ENCODE data around the gene BBS12.

DNA sequence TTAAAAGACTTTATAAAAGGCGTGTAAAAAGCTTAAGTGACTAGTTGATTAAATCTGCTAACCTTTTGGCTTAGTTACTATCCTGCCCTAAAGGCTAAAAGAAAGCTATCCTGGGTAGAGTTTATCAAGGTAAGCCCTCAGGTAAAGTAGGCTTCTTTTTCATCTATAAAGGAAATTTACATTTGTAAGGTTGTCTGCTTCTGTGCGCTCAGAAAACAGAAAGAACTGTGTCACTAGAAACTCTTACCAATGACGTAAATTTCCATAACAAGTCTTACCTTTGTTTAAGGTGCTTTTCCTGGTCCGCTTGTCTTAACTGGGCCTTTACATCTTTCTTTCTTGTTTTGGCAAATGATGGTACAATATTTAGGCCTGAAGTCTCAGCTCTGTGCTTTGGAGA, 56.4 kb downstream of the BBS12 start:
- no peak for TF ChIP-seq POLR2AphosphoS5 (IDR thresholded peaks at IDR 0.05)
- no peak for TF ChIP-seq POLR2A (IDR thresholded peaks at IDR 0.05)
- TF ChIP-seq, protein P1, sequence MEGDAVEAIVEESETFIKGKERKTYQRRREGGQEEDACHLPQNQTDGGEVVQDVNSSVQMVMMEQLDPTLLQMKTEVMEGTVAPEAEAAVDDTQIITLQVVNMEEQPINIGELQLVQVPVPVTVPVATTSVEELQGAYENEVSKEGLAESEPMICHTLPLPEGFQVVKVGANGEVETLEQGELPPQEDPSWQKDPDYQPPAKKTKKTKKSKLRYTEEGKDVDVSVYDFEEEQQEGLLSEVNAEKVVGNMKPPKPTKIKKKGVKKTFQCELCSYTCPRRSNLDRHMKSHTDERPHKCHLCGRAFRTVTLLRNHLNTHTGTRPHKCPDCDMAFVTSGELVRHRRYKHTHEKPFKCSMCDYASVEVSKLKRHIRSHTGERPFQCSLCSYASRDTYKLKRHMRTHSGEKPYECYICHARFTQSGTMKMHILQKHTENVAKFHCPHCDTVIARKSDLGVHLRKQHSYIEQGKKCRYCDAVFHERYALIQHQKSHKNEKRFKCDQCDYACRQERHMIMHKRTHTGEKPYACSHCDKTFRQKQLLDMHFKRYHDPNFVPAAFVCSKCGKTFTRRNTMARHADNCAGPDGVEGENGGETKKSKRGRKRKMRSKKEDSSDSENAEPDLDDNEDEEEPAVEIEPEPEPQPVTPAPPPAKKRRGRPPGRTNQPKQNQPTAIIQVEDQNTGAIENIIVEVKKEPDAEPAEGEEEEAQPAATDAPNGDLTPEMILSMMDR (IDR thresholded peaks at IDR 0.05): no peak
- no peak for TF ChIP-seq EP300 (IDR thresholded peaks at IDR 0.05)

Data from upper lobe of left lung (tissue), 4 donors.